ENCODE results near the gene DLL3.

DLL3 gene

GRCh38 chr19:39518458-39518857 lies 19.7 kb downstream of the DLL3 start (continued):
- no peak for TF ChIP-seq PRDM6 (tag by site-specific recombination; IDR thresholded peaks at IDR 0.05)
- TF ChIP-seq ZNF23 (tag by site-specific recombination; IDR thresholded peaks at IDR 0.05; ENCODE audit: borderline replicate concordance): no peak
- no peak for TF ChIP-seq ZNF501 (tag by site-specific recombination; IDR thresholded peaks at IDR 0.05)
- no peak for TF ChIP-seq ZNF169 (tag by site-specific recombination; IDR thresholded peaks at IDR 0.05)

- POLR2A ChIA-PET: interaction anchor here (0.8 to 3.5 kb wide), 6 partner anchors 8 to 83 kb away, joined by 3 to 18 read pairs (median 6); partner anchors contain the start of genes EID2B, RPS16 and TIMM50
- H3K4me3 ChIP-seq (ENCODE audit: low read depth, low read length): no peak overlapping the region
These were observed 20.2 kb downstream of the DLL3 start for GRCh38 chr19:39518975-39519374.

DNA sequence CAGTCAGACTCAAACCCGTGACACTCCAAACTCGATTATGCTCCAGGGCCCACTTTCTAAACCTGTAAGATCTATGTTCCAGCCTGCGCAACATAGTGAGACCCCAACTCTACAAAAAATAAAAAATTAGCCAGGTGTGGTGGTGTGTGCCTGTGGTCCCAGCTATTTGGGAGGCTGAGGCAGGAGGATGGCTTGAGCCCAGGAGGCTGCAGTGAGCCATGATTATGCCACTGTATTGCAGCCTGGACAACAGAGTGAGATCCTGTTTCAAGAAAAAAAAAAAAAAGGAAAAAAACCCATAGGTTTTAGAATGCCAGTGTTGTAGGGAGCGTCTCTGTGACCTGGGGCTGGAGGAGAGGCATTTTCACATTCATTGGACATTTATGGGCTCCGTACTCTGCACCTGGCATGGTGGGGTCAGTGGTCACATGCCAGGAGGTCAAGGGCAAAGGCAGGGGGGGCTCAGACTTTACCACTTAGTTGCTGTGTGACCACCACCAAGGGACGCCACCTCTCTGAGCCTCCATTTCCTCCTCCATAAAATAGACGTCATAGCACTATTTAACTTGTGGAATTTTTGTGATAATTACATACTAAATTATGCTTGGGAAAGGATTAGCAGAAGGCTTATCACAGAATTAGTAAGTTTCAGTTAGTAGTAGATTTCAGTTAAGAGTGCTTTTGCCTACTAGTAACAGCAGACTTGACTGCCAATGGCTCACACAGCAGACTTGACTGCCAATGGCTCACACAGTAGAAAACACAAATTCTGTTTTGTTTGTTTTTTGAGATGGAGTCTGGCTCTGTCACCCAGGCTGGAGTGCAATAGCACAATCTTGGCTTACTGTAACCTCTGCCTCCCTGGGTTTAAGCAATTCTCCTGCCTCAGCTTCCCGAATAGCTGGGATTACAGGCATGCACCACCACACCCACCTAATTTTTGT lies 22.1 kb downstream of the DLL3 start:
- no peaks in the 10 kb centered on the region for H3K9me3 ChIP-seq (ENCODE audit: control insufficient read depth, insufficient read depth, low read depth, low read length)
- H3K4me3 ChIP-seq (ENCODE audit: low read depth, low read length): no peak overlapping the region
- H3K27ac ChIP-seq (ENCODE audit: extremely low read depth, low read depth, low read length): no peak overlapping the region
- ChIA-PET CTCF (interaction anchor here (0.9 to 2.8 kb wide), 6 partner anchors 10 to 123 kb away, joined by 3 to 31 read pairs (median 8); partner anchors contain the start of gene EID2B), POLR2A (interaction anchor here (0.5 to 3.5 kb wide), 9 partner anchors 10 to 1198 kb away, joined by 3 to 18 read pairs (median 5); partner anchors contain the start of genes DYRK1B, RPS16, SUPT5H and ZFP36)
- peak; percentile 95; the same call in 1 of the 2 replicates for TF ChIP-seq ZNF768 (tag by site-specific recombination; IDR thresholded peaks at IDR 0.05)
- TF ChIP-seq ZNF600 (tag by site-specific recombination; IDR thresholded peaks at IDR 0.05): peak; percentile 72
- TF ChIP-seq ZNF121 (tag by site-specific recombination; IDR thresholded peaks at IDR 0.05): peak; percentile 96
- TF ChIP-seq, protein P1, sequence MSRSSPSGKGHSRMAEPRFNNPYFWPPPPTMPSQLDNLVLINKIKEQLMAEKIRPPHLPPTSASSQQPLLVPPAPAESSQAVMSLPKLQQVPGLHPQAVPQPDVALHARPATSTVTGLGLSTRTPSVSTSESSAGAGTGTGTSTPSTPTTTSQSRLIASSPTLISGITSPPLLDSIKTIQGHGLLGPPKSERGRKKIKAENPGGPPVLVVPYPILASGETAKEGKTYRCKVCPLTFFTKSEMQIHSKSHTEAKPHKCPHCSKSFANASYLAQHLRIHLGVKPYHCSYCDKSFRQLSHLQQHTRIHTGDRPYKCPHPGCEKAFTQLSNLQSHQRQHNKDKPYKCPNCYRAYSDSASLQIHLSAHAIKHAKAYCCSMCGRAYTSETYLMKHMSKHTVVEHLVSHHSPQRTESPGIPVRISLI (tag by site-specific recombination; IDR thresholded peaks at IDR 0.05): peak; percentile 44; the same call in 1 of the 2 replicates
- no peak for TF ChIP-seq ZNF521 (tag by site-specific recombination; IDR thresholded peaks at IDR 0.05)
- peaks cover 0 to 16% of the 10 kb centered on the region in 2 experiments; a peak in 1 of 3 replicates for H3K36me3 ChIP-seq (ENCODE audit: control insufficient read depth in 2 of 2, insufficient read depth in 1 of 2, low read length in 2 of 2)
- peaks cover 9% of the 10 kb centered on the region; the same call in 1 of the 2 replicates for H3K4me1 ChIP-seq (ENCODE audit: control insufficient read depth, insufficient read depth, low read length)

More at GRCh38 chr19:39518975-39519374, 20.2 kb downstream of the DLL3 start:
- Histone ChIP-seq H3K36me3 (ENCODE audit: control insufficient read depth in 2 of 2, insufficient read depth in 1 of 2, low read length in 2 of 2) (peaks cover 0 to 5% of the 10 kb centered on the region in 2 experiments; a peak in 1 of 3 replicates), H3K9me3 (ENCODE audit: control insufficient read depth, insufficient read depth, low read depth, low read length) (no peaks in the 10 kb centered on the region), H3K4me1 (ENCODE audit: control insufficient read depth, insufficient read depth, low read length) (peaks cover 18% of the 10 kb centered on the region), H3K27ac (ENCODE audit: extremely low read depth, low read depth, low read length) (no peak overlapping the region)
- TF ChIP-seq, protein P2, sequence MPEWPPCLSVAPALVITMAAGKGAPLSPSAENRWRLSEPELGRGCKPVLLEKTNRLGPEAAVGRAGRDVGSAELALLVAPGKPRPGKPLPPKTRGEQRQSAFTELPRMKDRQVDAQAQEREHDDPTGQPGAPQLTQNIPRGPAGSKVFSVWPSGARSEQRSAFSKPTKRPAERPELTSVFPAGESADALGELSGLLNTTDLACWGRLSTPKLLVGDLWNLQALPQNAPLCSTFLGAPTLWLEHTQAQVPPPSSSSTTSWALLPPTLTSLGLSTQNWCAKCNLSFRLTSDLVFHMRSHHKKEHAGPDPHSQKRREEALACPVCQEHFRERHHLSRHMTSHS (tag by site-specific recombination; IDR thresholded peaks at IDR 0.05): 0 out of 2 replicates have a peak, but pooled peaks have one; percentile 34
- TF ChIP-seq ZNF221 (tag by site-specific recombination; IDR thresholded peaks at IDR 0.05; ENCODE audit: borderline replicate concordance): no peak
- TF ChIP-seq ZNF837 (tag by site-specific recombination; IDR thresholded peaks at IDR 0.05): no peak
- no peak for TF ChIP-seq ZNF292 (tag by site-specific recombination; IDR thresholded peaks at IDR 0.05; ENCODE audit: borderline replicate concordance, low read depth)
- no peak for TF ChIP-seq ZNF624 (tag by site-specific recombination; IDR thresholded peaks at IDR 0.05)
- TF ChIP-seq ZNF747 (tag by site-specific recombination; IDR thresholded peaks at IDR 0.05): no peak
- TF ChIP-seq YY2 (tag by site-specific recombination; IDR thresholded peaks at IDR 0.05): no peak
- TF ChIP-seq ZNF560 (tag by site-specific recombination; IDR thresholded peaks at IDR 0.05; ENCODE audit: borderline replicate concordance): no peak
- TF ChIP-seq PATZ1 (tag by site-specific recombination; IDR thresholded peaks at IDR 0.05): no peak
- CTCF ChIA-PET: interaction anchor here (1.1 to 2.8 kb wide), 4 partner anchors 14 to 107 kb away, joined by 3 to 31 read pairs (median 8); partner anchors contain the start of gene EID2B
